ENCODE results near the gene GNA12. TPM values are rescaled to one million over a fixed set of nuclear protein-coding genes. Genes with fewer than 3 reads are reported as not detected.

GNA12 gene
- total RNA-seq, 1 experiment from 2014 or later = 35.5 TPM

- BruUV-seq (replicated peaks) = no TSS peak
- Histone ChIP-seq H3K36me3 (ENCODE audit: insufficient read depth, low read length, poor library complexity, severe bottlenecking) (no peaks in the 10 kb centered on the region), H3K4me3 (ENCODE audit: low read depth, low read length, poor library complexity, severe bottlenecking) (no peak overlapping the region), H3K27me3 (replicated peaks; ENCODE audit: insufficient read depth, low read depth, low read length, poor library complexity) (no peaks in the 10 kb centered on the region), H3K27ac (ENCODE audit: low read depth, low read length, poor library complexity, severe bottlenecking) (no peak overlapping the region), H3K9me3 (ENCODE audit: low read depth, low read length, poor library complexity, severe bottlenecking) (no peaks in the 10 kb centered on the region), H3K4me1 (ENCODE audit: insufficient read depth, low read length, poor library complexity, severe bottlenecking) (peaks cover 20% of the 10 kb centered on the region)
- POLR2A ChIA-PET (ENCODE audit: low non-redundant PET) = no interaction called here
- TF ChIP-seq EZH2 (IDR thresholded peaks at IDR 0.05; ENCODE audit: borderline replicate concordance, low read depth, low read length, poor library complexity, severe bottlenecking) (no peak), CTCF (conservative IDR thresholded peaks at IDR 0.05; ENCODE audit: low read depth, low read length) (no peak)
- intact Hi-C loops (cut with micrococcal nuclease; ENCODE audit: unreplicated experiment) = no loop called here
- CTCF ChIA-PET = no interaction called here
- DNase-seq (ENCODE audit: low spot score) = no peak
Measured at GRCh38 chr7:2826771-2827170, 17.3 kb downstream of the GNA12 start.

GRCh38 chr7:2825559-2826227 is 18.4 kb downstream of the GNA12 start:
- POLR2A ChIA-PET (ENCODE audit: low non-redundant PET) = no interaction called here
- TF ChIP-seq EZH2 (IDR thresholded peaks at IDR 0.05; ENCODE audit: borderline replicate concordance, low read depth, low read length, poor library complexity, severe bottlenecking) (no peak), CTCF (conservative IDR thresholded peaks at IDR 0.05; ENCODE audit: low read depth, low read length) (no peak)
- Histone ChIP-seq H3K4me3 (ENCODE audit: low read depth, low read length, poor library complexity, severe bottlenecking) (no peak overlapping the region), H3K9me3 (ENCODE audit: low read depth, low read length, poor library complexity, severe bottlenecking) (no peaks in the 10 kb centered on the region), H3K27ac (ENCODE audit: low read depth, low read length, poor library complexity, severe bottlenecking) (no peak overlapping the region), H3K27me3 (replicated peaks; ENCODE audit: insufficient read depth, low read depth, low read length, poor library complexity) (no peaks in the 10 kb centered on the region), H3K36me3 (ENCODE audit: insufficient read depth, low read length, poor library complexity, severe bottlenecking) (no peaks in the 10 kb centered on the region), H3K4me1 (ENCODE audit: insufficient read depth, low read length, poor library complexity, severe bottlenecking) (peaks cover 30% of the 10 kb centered on the region)
- DNase-seq (ENCODE audit: low spot score) = no peak
- BruUV-seq (replicated peaks) = no TSS peak
- intact Hi-C loops (cut with micrococcal nuclease; ENCODE audit: unreplicated experiment) = no loop called here
- CTCF ChIA-PET = no interaction called here

GRCh38 chr7:2824678-2825461 is 19.2 kb downstream of the GNA12 start:
- Histone ChIP-seq H3K9me3 (ENCODE audit: low read depth, low read length, poor library complexity, severe bottlenecking) (no peaks in the 10 kb centered on the region), H3K4me1 (ENCODE audit: insufficient read depth, low read length, poor library complexity, severe bottlenecking) (peaks cover 37% of the 10 kb centered on the region), H3K27me3 (replicated peaks; ENCODE audit: insufficient read depth, low read depth, low read length, poor library complexity) (no peaks in the 10 kb centered on the region), H3K27ac (ENCODE audit: low read depth, low read length, poor library complexity, severe bottlenecking) (no peak overlapping the region), H3K4me3 (ENCODE audit: low read depth, low read length, poor library complexity, severe bottlenecking) (no peak overlapping the region), H3K36me3 (ENCODE audit: insufficient read depth, low read length, poor library complexity, severe bottlenecking) (no peaks in the 10 kb centered on the region)
- intact Hi-C loops (cut with micrococcal nuclease; ENCODE audit: unreplicated experiment) = no loop called here
- BruUV-seq (replicated peaks) = no TSS peak
- TF ChIP-seq EZH2 (IDR thresholded peaks at IDR 0.05; ENCODE audit: borderline replicate concordance, low read depth, low read length, poor library complexity, severe bottlenecking) (no peak), CTCF (conservative IDR thresholded peaks at IDR 0.05; ENCODE audit: low read depth, low read length) (no peak)
- ChIA-PET CTCF (no interaction called here), POLR2A (ENCODE audit: low non-redundant PET) (no interaction called here)
- DNase-seq (ENCODE audit: low spot score) = no peak

Data from A673 (cell line).